ENCODE results near the gene POMC. TPM values are rescaled to one million over a fixed set of nuclear protein-coding genes. Genes with fewer than 3 reads are reported as not detected.
A peak's percentile ranks its signal among the peaks of the same experiment; 100 is the strongest.
"Not testable (repeated sequence)": the region's sequence is repeated elsewhere in the genome, so short reads cannot be mapped to it uniquely, and the experiment has no call there.

The POMC gene
- total and polyA plus RNA-seq, 3 experiments from 2014 or later, result 4.7 to 10.9 (median 6.2) TPM

DNA sequence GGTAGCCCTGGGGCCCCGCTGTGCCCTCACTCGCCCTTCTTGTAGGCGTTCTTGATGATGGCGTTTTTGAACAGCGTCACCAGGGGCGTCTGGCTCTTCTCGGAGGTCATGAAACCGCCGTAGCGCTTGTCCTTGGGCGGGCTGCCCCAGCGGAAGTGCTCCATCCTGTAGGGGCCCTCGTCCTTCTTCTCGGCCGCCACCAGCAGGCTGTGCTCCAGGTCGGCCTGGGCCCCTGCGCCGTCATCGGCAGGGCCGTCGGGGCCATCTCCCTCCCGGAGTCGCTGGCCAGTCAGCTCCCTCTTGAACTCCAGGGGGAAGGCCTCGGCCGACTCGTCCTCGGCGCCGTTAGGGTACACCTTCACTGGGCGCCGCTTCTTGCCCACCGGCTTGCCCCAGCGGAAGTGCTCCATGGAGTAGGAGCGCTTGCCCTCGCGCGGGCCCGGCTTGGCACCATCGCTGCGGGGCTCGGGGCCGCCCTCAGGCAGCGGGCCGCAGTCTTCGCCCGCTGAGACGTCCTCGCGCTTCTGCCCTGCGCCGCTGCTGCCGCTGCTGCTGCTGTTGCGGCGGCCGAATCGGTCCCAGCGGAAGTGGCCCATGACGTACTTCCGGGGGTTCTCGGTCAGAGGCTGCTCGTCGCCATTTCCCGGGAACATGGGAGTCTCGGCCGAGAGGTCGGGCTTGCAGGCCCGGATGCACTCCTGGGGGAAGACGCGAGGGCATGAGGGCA is 7.2 kb downstream of the POMC start:
- H3K27ac ChIP-seq (ENCODE audit: low read depth, low read length), result no peak overlapping the region
- H3K9me3 Mint-ChIP-seq, result no peaks in the 10 kb centered on the region
- POLR2A ChIA-PET, result no interaction called here

DNA sequence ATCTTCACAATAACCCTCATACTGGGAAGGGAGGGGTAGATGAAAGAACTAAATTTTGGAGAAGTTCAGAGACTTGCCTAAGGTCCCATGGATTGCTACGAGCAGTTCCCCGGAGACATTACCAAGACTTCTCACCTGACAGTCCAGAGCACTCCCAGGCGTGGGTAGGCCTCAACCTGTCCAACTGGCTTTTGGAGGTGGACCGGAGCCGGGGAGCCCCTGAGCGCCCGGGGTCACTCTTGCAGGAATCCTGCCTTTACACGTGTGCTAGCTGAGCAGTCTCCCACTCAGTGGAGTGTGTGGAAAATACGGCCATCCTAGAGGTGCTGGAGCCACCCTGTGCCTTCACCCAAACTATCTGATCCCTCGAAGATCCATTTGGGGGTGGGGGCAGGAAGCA is 8.0 kb downstream of the POMC start:
- no peak for DNase-seq
- Histone ChIP-seq H3K27ac (ENCODE audit: low read depth, low read length) (no peak overlapping the region), H3K27me3 (ENCODE audit: insufficient read depth, low read length, poor library complexity, severe bottlenecking) (no peaks in the 10 kb centered on the region), H3K9me3 (ENCODE audit: low read length) (no peaks in the 10 kb centered on the region), H3K4me1 (ENCODE audit: insufficient read depth, low read length) (no peaks in the 10 kb centered on the region), H3K36me3 (ENCODE audit: insufficient read depth, low read length) (no peaks in the 10 kb centered on the region), H3K4me3 (ENCODE audit: low read length) (peak overlapping the region; percentile 43)
- Mint-ChIP-seq H3K4me3 (peak overlapping the region; percentile 23 to 78 (median 70)), H3K9me3 (no peaks in the 10 kb centered on the region), H3K36me3 (peaks cover 1 to 9% (median 4%) of the 10 kb centered on the region in 3 donors), H3K4me1 (peaks cover 6 to 25% (median 7%) of the 10 kb centered on the region in 3 donors), H3K27me3 (peaks cover 5 to 6% of the 10 kb centered on the region in 2 donors), H3K27ac (peak overlapping the region in 6 of 8 donors; percentile 50 to 86 (median 64))
- ChIA-PET CTCF (no interaction called here), POLR2A (no interaction called here)

More for the DNA sequence above, 7.2 kb downstream of the POMC start:
- H3K27me3 ChIP-seq (ENCODE audit: insufficient read depth, low read length, poor library complexity, severe bottlenecking), result no peaks in the 10 kb centered on the region
- Mint-ChIP-seq H3K27me3 (peaks cover 4 to 7% of the 10 kb centered on the region in 2 donors), H3K36me3 (peaks cover 1 to 9% (median 4%) of the 10 kb centered on the region in 3 donors), H3K27ac (peak overlapping the region in 3 of 8 donors; percentile 66 to 86 (median 78)), H3K4me1 (peaks cover 6 to 31% (median 11%) of the 10 kb centered on the region in 3 donors), H3K4me3 (peak overlapping the region; percentile 58 to 79 (median 72))
- H3K4me1 ChIP-seq (ENCODE audit: insufficient read depth, low read length), result peaks cover 6% of the 10 kb centered on the region
- H3K4me3 ChIP-seq (ENCODE audit: low read length), result peak overlapping the region; percentile 43
- no peaks in the 10 kb centered on the region for H3K36me3 ChIP-seq (ENCODE audit: insufficient read depth, low read length)
- CTCF ChIA-PET, result no interaction called here
- DNase-seq, result peak; percentile 22 to 80 (median 59)
- no peaks in the 10 kb centered on the region for H3K9me3 ChIP-seq (ENCODE audit: low read length)

DNA sequence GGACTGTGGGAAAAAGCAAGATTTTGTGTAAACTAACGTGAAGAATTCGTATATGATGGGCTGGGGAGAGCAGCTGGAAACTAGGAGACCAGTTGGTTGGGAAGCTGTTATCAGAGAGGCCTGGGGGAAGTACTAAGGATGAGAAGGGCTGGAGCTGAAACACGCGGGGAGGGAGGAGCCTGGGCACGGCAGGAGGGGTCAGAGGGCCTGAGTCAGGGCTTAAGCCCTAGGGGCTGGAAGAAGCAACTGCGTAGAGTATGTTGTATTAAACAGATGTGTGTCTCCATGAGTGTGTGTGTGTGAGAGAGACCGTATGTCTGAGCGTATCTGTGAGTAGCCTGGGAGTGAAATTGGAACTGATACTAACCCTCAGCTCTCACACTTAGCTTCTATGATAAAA is 8.4 kb downstream of the POMC start:
- Mint-ChIP-seq H3K27ac (peak overlapping the region in 4 of 8 donors; percentile 60 to 86 (median 79)), H3K27me3 (peaks cover 5 to 6% of the 10 kb centered on the region in 2 donors), H3K4me3 (peak overlapping the region in 6 of 7 donors; percentile 8 to 78 (median 60)), H3K4me1 (peaks cover 6 to 25% (median 7%) of the 10 kb centered on the region in 3 donors), H3K36me3 (peaks cover 1 to 9% (median 4%) of the 10 kb centered on the region in 3 donors), H3K9me3 (no peaks in the 10 kb centered on the region)
- no peaks in the 10 kb centered on the region for H3K36me3 ChIP-seq (ENCODE audit: insufficient read depth, low read length)
- ChIA-PET POLR2A (no interaction called here), CTCF (no interaction called here)
- H3K27me3 ChIP-seq (ENCODE audit: insufficient read depth, low read length, poor library complexity, severe bottlenecking), result no peaks in the 10 kb centered on the region
- no peak overlapping the region for H3K27ac ChIP-seq (ENCODE audit: low read depth, low read length)
- peak in 1 of 5 donors; percentile 26 for DNase-seq
- H3K4me1 ChIP-seq (ENCODE audit: insufficient read depth, low read length), result no peaks in the 10 kb centered on the region
- no peaks in the 10 kb centered on the region for H3K9me3 ChIP-seq (ENCODE audit: low read length)
- H3K4me3 ChIP-seq (ENCODE audit: low read length), result no peak overlapping the region

DNA sequence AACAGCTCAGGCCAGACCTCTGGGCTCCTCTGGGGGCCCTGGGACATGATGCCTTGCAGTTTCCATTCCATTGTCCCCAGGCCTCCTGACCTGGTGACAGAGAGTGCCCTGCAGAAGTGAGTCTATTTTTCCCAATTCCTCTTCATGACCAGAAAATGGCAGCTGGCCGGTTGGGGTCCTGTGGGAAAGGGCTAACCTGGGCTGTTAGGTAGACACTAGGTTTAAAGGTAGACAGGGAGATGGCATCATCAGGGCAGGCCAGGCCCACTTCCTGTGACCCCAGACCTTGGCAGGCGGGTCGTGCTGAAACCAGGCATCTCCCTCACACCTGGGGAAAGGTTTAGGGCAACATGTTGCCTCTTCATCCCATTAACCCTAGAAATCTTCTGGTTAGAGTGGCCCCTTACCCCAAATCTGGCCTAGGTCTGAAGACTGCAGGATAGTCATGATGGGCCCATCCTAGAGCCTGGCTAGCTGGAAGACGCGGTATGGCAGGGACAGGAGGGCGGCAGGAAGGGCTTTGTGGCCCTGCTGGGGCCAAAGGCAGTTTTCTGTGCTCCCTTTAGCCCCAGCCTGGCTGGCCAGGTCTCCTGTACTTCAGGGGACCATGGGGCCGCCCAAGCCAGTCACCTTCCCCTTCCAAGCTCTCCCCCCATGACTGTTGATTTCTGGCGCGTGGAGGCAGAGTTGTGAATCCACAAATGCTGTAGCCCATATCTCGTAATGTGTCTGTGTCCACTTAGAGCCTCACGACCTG is 10.1 kb downstream of the POMC start:
- Mint-ChIP-seq H3K9me3 (no peaks in the 10 kb centered on the region), H3K36me3 (peaks cover 1 to 9% (median 4%) of the 10 kb centered on the region in 3 donors), H3K27me3 (peaks cover 0 to 7% of the 10 kb centered on the region in 2 donors), H3K4me1 (peaks cover 6 to 25% (median 7%) of the 10 kb centered on the region in 3 donors), H3K4me3 (no peak overlapping the region), H3K27ac (peak overlapping the region in 1 of 8 donors; percentile 77)
- no peak overlapping the region for H3K4me3 ChIP-seq (ENCODE audit: low read length)
- no peaks in the 10 kb centered on the region for H3K27me3 ChIP-seq (ENCODE audit: insufficient read depth, low read length, poor library complexity, severe bottlenecking)
- DNase-seq, result no peak
- H3K9me3 ChIP-seq (ENCODE audit: low read length), result no peaks in the 10 kb centered on the region
- H3K4me1 ChIP-seq (ENCODE audit: insufficient read depth, low read length), result no peaks in the 10 kb centered on the region
- CTCF ChIA-PET, result no interaction called here
- POLR2A ChIA-PET, result no interaction called here
- no peaks in the 10 kb centered on the region for H3K36me3 ChIP-seq (ENCODE audit: insufficient read depth, low read length)
- no peak overlapping the region for H3K27ac ChIP-seq (ENCODE audit: low read depth, low read length)

DNA sequence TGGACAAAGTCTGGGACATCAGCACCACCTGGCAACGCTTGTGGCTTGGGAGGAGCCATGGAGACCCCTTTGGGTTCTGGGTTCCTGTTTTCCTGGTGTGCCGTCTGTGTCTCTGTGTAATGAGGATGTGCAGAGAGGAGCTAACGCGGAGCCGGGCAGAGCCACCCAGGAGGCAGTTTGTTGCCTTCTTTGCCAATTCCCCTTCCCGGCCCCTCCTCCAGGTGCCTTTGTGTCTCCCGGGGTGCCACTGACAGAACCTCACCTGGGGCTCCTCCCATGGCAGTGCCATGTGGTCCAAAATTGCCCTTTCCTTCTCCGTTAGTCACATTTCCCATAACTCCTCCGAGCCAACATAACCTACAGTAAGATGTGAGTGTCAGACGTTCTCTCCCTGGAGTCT is 13.0 kb downstream of the POMC start:
- no peaks in the 10 kb centered on the region for H3K4me1 ChIP-seq (ENCODE audit: insufficient read depth, low read length)
- no peak overlapping the region for H3K4me3 ChIP-seq (ENCODE audit: low read length)
- DNase-seq, result no peak
- no peak overlapping the region for H3K27ac ChIP-seq (ENCODE audit: low read depth, low read length)
- ChIA-PET CTCF (interaction anchor here (2.6 kb wide), 1 partner anchor 10 kb away, joined by 11 read pairs; no protein-coding TSS in a partner anchor), POLR2A (interaction anchor here (0.6 kb wide), 1 partner anchor 121 kb away, joined by 5 read pairs; no protein-coding TSS in a partner anchor)
- H3K27ac Mint-ChIP-seq, result no peak overlapping the region
- H3K4me1 Mint-ChIP-seq, result peaks cover 3 to 15% (median 6%) of the 10 kb centered on the region in 3 donors
- no peaks in the 10 kb centered on the region for H3K9me3 ChIP-seq (ENCODE audit: low read length)
- peaks cover 0 to 5% (median 2%) of the 10 kb centered on the region in 3 donors for H3K36me3 Mint-ChIP-seq
- peaks cover 0 to 7% of the 10 kb centered on the region in 2 donors for H3K27me3 Mint-ChIP-seq
- no peak overlapping the region for H3K4me3 Mint-ChIP-seq
- no peaks in the 10 kb centered on the region for H3K36me3 ChIP-seq (ENCODE audit: insufficient read depth, low read length)
- H3K27me3 ChIP-seq (ENCODE audit: insufficient read depth, low read length, poor library complexity, severe bottlenecking), result no peaks in the 10 kb centered on the region
- H3K9me3 Mint-ChIP-seq, result no peaks in the 10 kb centered on the region

DNA sequence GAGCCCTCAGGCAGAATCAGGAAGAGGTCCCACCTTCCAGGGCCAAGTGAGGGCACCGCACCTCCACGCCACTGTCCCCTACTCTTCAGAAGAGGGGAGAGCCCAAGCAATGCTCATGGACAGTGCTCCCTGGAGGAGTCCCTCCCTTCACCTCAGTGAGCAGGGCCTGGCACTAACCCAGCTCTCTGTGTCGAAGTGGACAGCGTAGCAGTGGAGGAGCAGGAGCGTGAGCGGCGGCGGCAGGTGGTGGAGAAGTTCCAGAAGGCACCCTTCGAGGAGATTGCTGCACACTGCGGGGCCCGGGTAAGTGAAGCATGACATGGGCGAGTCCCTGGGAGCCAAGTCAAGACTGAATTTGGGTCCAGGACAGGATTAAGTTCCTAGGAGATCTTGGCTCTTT is 16.7 kb downstream of the POMC start:
- Histone ChIP-seq H3K9me3 (ENCODE audit: low read length) (no peaks in the 10 kb centered on the region), H3K27me3 (ENCODE audit: insufficient read depth, low read length, poor library complexity, severe bottlenecking) (no peaks in the 10 kb centered on the region), H3K4me1 (ENCODE audit: insufficient read depth, low read length) (no peaks in the 10 kb centered on the region), H3K36me3 (ENCODE audit: insufficient read depth, low read length) (no peaks in the 10 kb centered on the region), H3K27ac (ENCODE audit: low read depth, low read length) (no peak overlapping the region), H3K4me3 (ENCODE audit: low read length) (no peak overlapping the region)
- H3K4me3 Mint-ChIP-seq, result no peak overlapping the region
- no peaks in the 10 kb centered on the region for H3K4me1 Mint-ChIP-seq
- H3K36me3 Mint-ChIP-seq, result no peaks in the 10 kb centered on the region
- no peaks in the 10 kb centered on the region for H3K9me3 Mint-ChIP-seq
- H3K27ac Mint-ChIP-seq, result peak overlapping the region in 1 of 8 donors; percentile 88
- peaks cover 8 to 10% of the 10 kb centered on the region in 2 donors for H3K27me3 Mint-ChIP-seq
- ChIA-PET CTCF (no interaction called here), POLR2A (no interaction called here)
- DNase-seq, result no peak

DNA sequence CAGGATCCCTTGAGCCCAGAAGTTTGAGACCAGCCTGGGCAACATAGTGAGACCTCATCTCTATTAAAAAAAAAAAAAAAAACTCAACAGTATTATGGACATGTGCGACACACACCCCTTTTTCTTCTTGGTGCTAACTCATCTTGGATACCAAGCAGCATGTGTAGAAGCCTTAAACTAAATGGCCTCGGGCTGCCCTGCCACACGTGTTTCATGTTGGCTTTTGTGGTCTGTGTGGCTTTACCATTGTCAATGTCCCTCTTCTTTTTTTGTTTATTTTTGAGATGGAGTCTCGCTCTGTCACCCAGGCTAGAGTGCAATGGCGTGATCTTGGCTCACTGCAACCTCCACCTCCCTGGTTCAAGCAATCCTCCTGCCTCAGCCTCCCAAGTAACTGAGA is 17.4 kb downstream of the POMC start:
- H3K4me1 ChIP-seq (ENCODE audit: insufficient read depth, low read length); POLR2A ChIA-PET; H3K4me3 ChIP-seq (ENCODE audit: low read length); DNase-seq; H3K9me3 ChIP-seq (ENCODE audit: low read length); H3K4me1 Mint-ChIP-seq; H3K36me3 ChIP-seq (ENCODE audit: insufficient read depth, low read length); H3K36me3 Mint-ChIP-seq; H3K27me3 ChIP-seq (ENCODE audit: insufficient read depth, low read length, poor library complexity, severe bottlenecking); CTCF ChIA-PET; H3K27ac ChIP-seq (ENCODE audit: low read depth, low read length); H3K9me3 Mint-ChIP-seq; H3K27ac Mint-ChIP-seq; H3K4me3 Mint-ChIP-seq: not testable (repeated sequence)
- peaks cover 11% of the 10 kb centered on the region in 2 donors for H3K27me3 Mint-ChIP-seq

DNA sequence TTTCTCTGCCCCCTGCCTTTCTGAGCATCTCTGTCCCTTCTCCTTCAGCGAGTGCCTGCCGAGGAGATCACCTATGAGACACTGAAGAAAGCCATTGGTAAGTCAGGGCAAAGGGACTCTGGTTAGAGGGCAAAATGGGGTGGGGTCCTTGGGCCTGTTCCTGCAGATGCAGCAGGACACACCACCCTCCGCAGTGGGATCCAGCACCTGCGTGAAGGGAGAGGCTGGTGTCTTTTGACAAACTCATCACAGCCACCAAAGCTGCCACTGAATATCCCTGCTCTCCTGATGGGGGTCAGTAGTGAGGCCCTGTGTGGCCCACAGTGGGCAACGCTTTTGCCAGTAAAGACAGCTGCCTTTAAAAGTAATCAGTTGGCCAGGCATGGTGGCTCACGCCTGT is 18.7 kb downstream of the POMC start:
- Histone ChIP-seq H3K9me3 (ENCODE audit: low read length) (no peaks in the 10 kb centered on the region), H3K27me3 (ENCODE audit: insufficient read depth, low read length, poor library complexity, severe bottlenecking) (no peaks in the 10 kb centered on the region), H3K27ac (ENCODE audit: low read depth, low read length) (no peak overlapping the region), H3K4me1 (ENCODE audit: insufficient read depth, low read length) (no peaks in the 10 kb centered on the region), H3K36me3 (ENCODE audit: insufficient read depth, low read length) (no peaks in the 10 kb centered on the region), H3K4me3 (ENCODE audit: low read length) (no peak overlapping the region)
- H3K9me3 Mint-ChIP-seq, result no peaks in the 10 kb centered on the region
- ChIA-PET POLR2A (no interaction called here), CTCF (no interaction called here)
- H3K27ac Mint-ChIP-seq, result no peak overlapping the region
- DNase-seq, result no peak
- no peaks in the 10 kb centered on the region for H3K36me3 Mint-ChIP-seq
- peaks cover 0 to 5% (median 0%) of the 10 kb centered on the region in 3 donors for H3K4me1 Mint-ChIP-seq
- H3K27me3 Mint-ChIP-seq, result peaks cover 11 to 15% of the 10 kb centered on the region in 2 donors
- H3K4me3 Mint-ChIP-seq, result no peak overlapping the region
